CD4-positive, alpha-beta T cell (primary cell): ENCODE measurements around the gene MYO5C. TPM values are rescaled to one million over a fixed set of nuclear protein-coding genes. Genes with fewer than 3 reads are reported as not detected.

Experiments
- ATAC-seq: fragments of 200-7000 bp; cut with Tn5 transposase; one replicate; pipeline ENCODE4 v1.10.0; 2022; ENCODE audit warnings: mild to moderate bottlenecking; ENCODE audit not compliant: poor library complexity
- CTCF ChIA-PET: fragments of 350-600 bp; sonication (Branson Sonifier 250); formaldehyde crosslinking; loops from one replicate; lab custom pipeline; 2021; ENCODE audit warnings: antibody characterized with exemption, inconsistent platforms; lab: Charles Lee
- POLR2A ChIA-PET: fragments of 350-600 bp; sonication (Branson Sonifier 250); formaldehyde crosslinking; loops from one replicate; lab custom pipeline; 2021; ENCODE audit warnings: antibody characterized with exemption, inconsistent platforms; lab: Charles Lee
- DNase-seq, 14 experiments: peaks; one replicate each; pipeline ENCODE4 v3.0.0-alpha.2; 2013 to 2020; ENCODE audit warnings: mixed read lengths in 2 of 14
- H3K27ac ChIP-seq, 2 donors: one replicate each; pipeline versions ENCODE4 v1.5.1 to v1.7.0; 2013; ENCODE audit warnings: low read length in 2 of 2, low read depth in 1 of 2, mild to moderate bottlenecking in 1 of 2
- H3K27me3 ChIP-seq, 2 experiments: 1 replicate in 1 of 2; 2 replicates in 1 of 2; pipeline versions ENCODE4 v1.6.1 to v1.7.0; 2013; ENCODE audit warnings: low read length in 2 of 2, control low read depth in 1 of 2, mild to moderate bottlenecking in 1 of 2, moderate library complexity in 1 of 2; ENCODE audit not compliant: insufficient read depth in 2 of 2, control insufficient read depth in 1 of 2
- H3K36me3 ChIP-seq: one replicate; pipeline ENCODE4 v1.6.1; 2013; ENCODE audit warnings: low read length, control low read depth; ENCODE audit not compliant: insufficient read depth
- H3K4me1 ChIP-seq: one replicate; pipeline ENCODE4 v1.6.1; 2013; ENCODE audit warnings: low read length, control low read depth; ENCODE audit not compliant: insufficient read depth
- H3K4me3 ChIP-seq: one replicate; pipeline ENCODE4 v1.5.1; 2013; ENCODE audit warnings: mild to moderate bottlenecking, low read length, moderate library complexity
- H3K9me3 ChIP-seq, 2 experiments: 1 replicate in 1 of 2; 2 replicates in 1 of 2; pipeline versions ENCODE4 v1.6.1 to v1.7.0; 2013; ENCODE audit warnings: low read length in 2 of 2, mild to moderate bottlenecking in 2 of 2, control low read depth in 1 of 2, moderate library complexity in 1 of 2; ENCODE audit not compliant: control insufficient read depth in 1 of 2, insufficient read depth in 1 of 2
- H3K27ac Mint-ChIP-seq: one replicate; pipeline ENCODE4 v1.8.0; 2020; ENCODE audit warnings: mixed read lengths
- H3K27me3 Mint-ChIP-seq: one replicate; pipeline ENCODE4 v1.8.0; 2021; ENCODE audit warnings: mixed read lengths
- H3K36me3 Mint-ChIP-seq: one replicate; pipeline ENCODE4 v1.8.0; 2021; ENCODE audit warnings: low read depth, mixed read lengths
- H3K4me1 Mint-ChIP-seq: one replicate; pipeline ENCODE4 v1.8.0; 2021; ENCODE audit warnings: low read depth, mixed read lengths
- H3K4me3 Mint-ChIP-seq: one replicate; pipeline ENCODE4 v1.8.0; 2020; ENCODE audit warnings: mild to moderate bottlenecking, mixed read lengths
- H3K9me3 Mint-ChIP-seq: one replicate; pipeline ENCODE4 v1.8.0; 2020; ENCODE audit warnings: mixed read lengths
- CTCF ChIP-seq: fragments of 200-600 bp; IDR thresholded peaks from one replicate; pipeline ENCODE4 v1.8.0; 2022; ENCODE audit warnings: antibody characterized with exemption, mild to moderate bottlenecking
- intact Hi-C, 2 experiments: fragments of 100-400 bp; cut with DNase I in 1 of 2; cut with micrococcal nuclease in 1 of 2; formaldehyde crosslinking; loops; one replicate each; pipeline versions ENCODE4 v1.15.1 to v1.9.0; 2023 to 2025; cut with DNase I, micrococcal nuclease
- total RNA-seq, 174 experiments: library from RNA in 2 of 174; stranded (reverse) in 2 of 174; gene quantifications; one replicate each; pipeline ENCODE4 v1.2.3 and lab custom pipeline; 2021 to 2026

The MYO5C gene
- total RNA-seq, 2 experiments from 2014 or later: 0.53 to 0.93 TPM

- Histone ChIP-seq H3K27me3 (no peaks in the 10 kb centered on the region), H3K4me1 (peaks cover 9% of the 10 kb centered on the region), H3K36me3 (no peaks in the 10 kb centered on the region), H3K27ac (no peak overlapping the region), H3K4me3 (no peak overlapping the region), H3K9me3 (no peaks in the 10 kb centered on the region)
- ATAC-seq (no peak), DNase-seq (no peak)
- CTCF ChIA-PET: interaction anchor here (1.5 to 2.8 kb wide), 2 partner anchors 24 to 43 kb away, joined by 8 to 11 read pairs; no protein-coding TSS in a partner anchor
- POLR2A ChIA-PET: interaction anchor here (1.2 kb wide), 2 partner anchors 36 to 50 kb away, joined by 3 to 4 read pairs; no protein-coding TSS in a partner anchor
- Mint-ChIP-seq H3K4me3 (no peak overlapping the region), H3K4me1 (peaks cover 18% of the 10 kb centered on the region), H3K9me3 (no peaks in the 10 kb centered on the region), H3K27me3 (no peaks in the 10 kb centered on the region), H3K27ac (no peak overlapping the region), H3K36me3 (peaks cover 6% of the 10 kb centered on the region)
- TF ChIP-seq CTCF: no peak
- intact Hi-C loops: loop anchor here (5.0 kb wide), 3 partner anchors 42 to 202 kb away; no protein-coding TSS in a partner anchor
These were observed 110.9 kb downstream of the MYO5C start for GRCh38 chr15:52184721-52185120.

- ChIA-PET CTCF (interaction anchor here (1.5 to 2.8 kb wide), 2 partner anchors 25 to 44 kb away, joined by 8 to 11 read pairs; no protein-coding TSS in a partner anchor), POLR2A (interaction anchor here (1.0 to 1.2 kb wide), 3 partner anchors 25 to 51 kb away, joined by 3 to 4 read pairs (median 3); no protein-coding TSS in a partner anchor)
- peak; percentile 43 for TF ChIP-seq CTCF
- Mint-ChIP-seq H3K27ac (peak overlapping the region; percentile 34), H3K9me3 (no peaks in the 10 kb centered on the region), H3K36me3 (peaks cover 11% of the 10 kb centered on the region), H3K27me3 (no peaks in the 10 kb centered on the region), H3K4me1 (peaks cover 25% of the 10 kb centered on the region), H3K4me3 (peak overlapping the region; percentile 35)
- no peaks in the 10 kb centered on the region for H3K36me3 ChIP-seq
- intact Hi-C loops: loop anchor here (2.0 to 5.0 kb wide), 4 partner anchors 41 to 201 kb away; no protein-coding TSS in a partner anchor
- H3K27me3 ChIP-seq: no peaks in the 10 kb centered on the region
- no peak overlapping the region for H3K4me3 ChIP-seq
- H3K27ac ChIP-seq: no peak overlapping the region
- DNase-seq (peak in 4 of 14 experiments; percentile 24 to 60 (median 44)), ATAC-seq (no peak)
- H3K9me3 ChIP-seq: no peaks in the 10 kb centered on the region
- peaks cover 14% of the 10 kb centered on the region for H3K4me1 ChIP-seq
These were observed 111.9 kb downstream of the MYO5C start for GRCh38 chr15:52183562-52184173.

- H3K4me1 ChIP-seq: peaks cover 23% of the 10 kb centered on the region
- Mint-ChIP-seq H3K36me3 (peaks cover 11% of the 10 kb centered on the region), H3K9me3 (no peaks in the 10 kb centered on the region), H3K27me3 (no peaks in the 10 kb centered on the region), H3K4me1 (peaks cover 37% of the 10 kb centered on the region), H3K4me3 (peak overlapping the region; percentile 58), H3K27ac (peak overlapping the region; percentile 53)
- intact Hi-C loops: loop anchor here (2.0 to 5.0 kb wide), 4 partner anchors 40 to 200 kb away; no protein-coding TSS in a partner anchor
- H3K27me3 ChIP-seq: no peaks in the 10 kb centered on the region
- no peaks in the 10 kb centered on the region for H3K9me3 ChIP-seq
- ChIA-PET CTCF (interaction anchor here (2.8 kb wide), 1 partner anchor 45 kb away, joined by 11 read pairs; no protein-coding TSS in a partner anchor), POLR2A (interaction anchor here (0.5 kb wide), 1 partner anchor 393 kb away, joined by 3 read pairs; no protein-coding TSS in a partner anchor)
- no peak for TF ChIP-seq CTCF
- ATAC-seq (no peak), DNase-seq (no peak)
- no peaks in the 10 kb centered on the region for H3K36me3 ChIP-seq
- no peak overlapping the region for H3K27ac ChIP-seq
- H3K4me3 ChIP-seq: no peak overlapping the region
These were observed 113.4 kb downstream of the MYO5C start for GRCh38 chr15:52181938-52182780.
